Panc1 (cell line): ENCODE measurements around the gene EHD4. TPM values are rescaled to one million over a fixed set of nuclear protein-coding genes. Genes with fewer than 3 reads are reported as not detected.

Source experiments
- ATAC-seq: fragments of 200-7000 bp; cut with Tn5 transposase; 2 replicates; pipeline ENCODE4 v1.9.1; 2020; ENCODE audit warnings: mild to moderate bottlenecking, moderate library complexity
- BruUV-seq: library from RNA; stranded (reverse); fragments of 400-500 nt; replicated peaks from 2 replicates; lab custom pipeline; 2021; lab: Mats Ljungman, UMichigan
- CTCF ChIA-PET: fragments of 300-600 bp; sonication (Branson Sonifier 250); formaldehyde crosslinking; loops from one replicate; lab custom pipeline; 2022; ENCODE audit warnings: antibody characterized with exemption; lab: Charles Lee
- POLR2A ChIA-PET: fragments of 300-600 bp; sonication (Branson Sonifier 250); formaldehyde crosslinking; loops from one replicate; lab custom pipeline; 2022; ENCODE audit warnings: antibody characterized with exemption; lab: Charles Lee
- DNase-seq: peaks from one replicate; pipeline ENCODE4 v3.0.0-alpha.2; 2010; ENCODE audit warnings: low read depth, low spot score
- H3K27ac ChIP-seq: 2 replicates; pipeline ENCODE4 v1.5.1; 2011; ENCODE audit warnings: mild to moderate bottlenecking, low read length, inconsistent platforms
- H3K27me3 ChIP-seq: fragments of 200-500 bp; sonication (Bioruptor generic); 2 replicates; pipeline ENCODE4 v1.6.0; 2014; ENCODE audit warnings: low read length, inconsistent platforms; ENCODE audit not compliant: control insufficient read depth, insufficient read depth
- H3K36me3 ChIP-seq: fragments of 200-500 bp; sonication (Bioruptor generic); 2 replicates; pipeline ENCODE4 v1.5.1; 2014; ENCODE audit warnings: inconsistent platforms, mild to moderate bottlenecking, low read length, moderate library complexity; ENCODE audit not compliant: control insufficient read depth, insufficient read depth
- H3K4me1 ChIP-seq: 2 replicates; pipeline ENCODE4 v1.5.1; 2011; ENCODE audit warnings: inconsistent platforms, mild to moderate bottlenecking, low read length, moderate library complexity; ENCODE audit not compliant: control insufficient read depth, insufficient read depth
- H3K4me3 ChIP-seq, 2 experiments: 2 replicates each; pipeline ENCODE4 v1.5.1; 2011 to 2012; ENCODE audit warnings: low read depth in 2 of 2, low read length in 2 of 2, mild to moderate bottlenecking in 2 of 2, inconsistent platforms in 1 of 2, moderate library complexity in 1 of 2
- H3K9me3 ChIP-seq: fragments of 200-500 bp; sonication (Bioruptor generic); 2 replicates; pipeline ENCODE4 v1.5.1; 2014; ENCODE audit warnings: low read depth, mild to moderate bottlenecking, inconsistent platforms, low read length, moderate library complexity; ENCODE audit not compliant: control insufficient read depth, insufficient read depth
- CTCF ChIP-seq: fragments of 450-650 bp; IDR thresholded peaks from 2 replicates; pipeline ENCODE4 v1.5.1; 2017; ENCODE audit warnings: mild to moderate bottlenecking
- POLR2AphosphoS5 ChIP-seq: IDR thresholded peaks from 2 replicates; pipeline ENCODE4 v1.6.1; 2012; ENCODE audit warnings: mild to moderate bottlenecking, low read depth, low read length, moderate library complexity
- REST ChIP-seq, 2 experiments: IDR thresholded peaks; 2 replicates each; pipeline ENCODE4 v1.6.1; 2011 to 2012; ENCODE audit warnings: low read depth in 2 of 2, control low read depth in 1 of 2, low read length in 1 of 2, mild to moderate bottlenecking in 1 of 2, moderate library complexity in 1 of 2; ENCODE audit not compliant: insufficient read depth in 1 of 2
- SIN3A ChIP-seq: IDR thresholded peaks from 2 replicates; pipeline ENCODE4 v1.6.1; 2012; ENCODE audit warnings: low read depth, mild to moderate bottlenecking, low read length, moderate library complexity, borderline replicate concordance; ENCODE audit not compliant: insufficient read depth
- TCF7L2 ChIP-seq: IDR thresholded peaks from 2 replicates; pipeline ENCODE4 v1.6.1; 2011; ENCODE audit warnings: mild to moderate bottlenecking, low read depth, low read length, inconsistent platforms
- in situ Hi-C: cut with HindIII; loops from 2 replicates; pipeline ENCODE4 v1.10.0; 2016; ENCODE audit warnings: low sequenced_read_pairs, low pct_unique_long_range_greater_than_20kb
- intact Hi-C: fragments of 100-400 bp; cut with micrococcal nuclease; formaldehyde crosslinking; loops from one replicate; pipeline ENCODE4 v1.10.0; 2022; ENCODE audit not compliant: unreplicated experiment
- total RNA-seq: library from RNA; stranded (reverse); gene quantifications from one replicate; pipeline ENCODE4 v1.2.1, GENCODE V29; 2021; ENCODE audit not compliant: unreplicated experiment

Gene EHD4
- total RNA-seq, 1 experiment from 2014 or later = 43.2 TPM

- no TSS peak for BruUV-seq
- no peak for DNase-seq
- POLR2A ChIA-PET = no interaction called here
- Histone ChIP-seq H3K27ac (no peak overlapping the region), H3K4me1 (no peaks in the 10 kb centered on the region), H3K4me3 (no peak overlapping the region), H3K27me3 (no peaks in the 10 kb centered on the region), H3K9me3 (no peaks in the 10 kb centered on the region), H3K36me3 (no peaks in the 10 kb centered on the region)
- in situ Hi-C loops = no loop called here
- intact Hi-C loops = no loop called here
- TF ChIP-seq CTCF (no peak), REST (IDR thresholded peaks at IDR 0.05; ENCODE audit: insufficient read depth in 1 of 2, low read depth in 2 of 2, low read length in 1 of 2) (no peak), POLR2AphosphoS5 (no peak), TCF7L2 (no peak), SIN3A (no peak)
- CTCF ChIA-PET = interaction anchor here (1.0 kb wide), 2 partner anchors 11 to 283 kb away, joined by 4 to 5 read pairs; no protein-coding TSS in a partner anchor
- no peak for ATAC-seq
Measured at GRCh38 chr15:41851167-41851523, 121.2 kb downstream of the EHD4 start.

- intact Hi-C loops (no loop called here), in situ Hi-C loops (no loop called here)
- H3K36me3 ChIP-seq = no peaks in the 10 kb centered on the region
- TF ChIP-seq REST (IDR thresholded peaks at IDR 0.05; ENCODE audit: insufficient read depth in 1 of 2, low read depth in 2 of 2, low read length in 1 of 2) = no peak
- TF ChIP-seq TCF7L2 = no peak
- TF ChIP-seq SIN3A = no peak
- TF ChIP-seq POLR2AphosphoS5 = no peak
- TF ChIP-seq CTCF = no peak
- no peak for ATAC-seq
- no peak overlapping the region for H3K27ac ChIP-seq
- no TSS peak for BruUV-seq
- POLR2A ChIA-PET = no interaction called here
- no peak for DNase-seq
- H3K4me3 ChIP-seq = no peak overlapping the region
- H3K9me3 ChIP-seq = no peaks in the 10 kb centered on the region
- CTCF ChIA-PET = interaction anchor here (1.0 kb wide), 2 partner anchors 11 to 283 kb away, joined by 4 to 5 read pairs; no protein-coding TSS in a partner anchor
- no peaks in the 10 kb centered on the region for H3K27me3 ChIP-seq
- no peaks in the 10 kb centered on the region for H3K4me1 ChIP-seq
Measured at GRCh38 chr15:41850482-41851166, 121.7 kb downstream of the EHD4 start.
